Panc1 (cell line): ENCODE results near the gene FRMPD4. TPM values are rescaled to one million over a fixed set of nuclear protein-coding genes. Genes with fewer than 3 reads are reported as not detected.

Source experiments
- ATAC-seq: fragments of 200-7000 bp; cut with Tn5 transposase; 2 replicates; pipeline ENCODE4 v1.9.1; 2020; ENCODE audit warnings: mild to moderate bottlenecking, moderate library complexity
- BruUV-seq: library from RNA; stranded (reverse); fragments of 400-500 nt; replicated peaks from 2 replicates; lab custom pipeline; 2021; lab: Mats Ljungman, UMichigan
- CTCF ChIA-PET: fragments of 300-600 bp; sonication (Branson Sonifier 250); formaldehyde crosslinking; loops from one replicate; lab custom pipeline; 2022; ENCODE audit warnings: antibody characterized with exemption; lab: Charles Lee
- POLR2A ChIA-PET: fragments of 300-600 bp; sonication (Branson Sonifier 250); formaldehyde crosslinking; loops from one replicate; lab custom pipeline; 2022; ENCODE audit warnings: antibody characterized with exemption; lab: Charles Lee
- DNase-seq: peaks from one replicate; pipeline ENCODE4 v3.0.0-alpha.2; 2010; ENCODE audit warnings: low read depth, low spot score
- H3K27ac ChIP-seq: 2 replicates; pipeline ENCODE4 v1.5.1; 2011; ENCODE audit warnings: mild to moderate bottlenecking, low read length, inconsistent platforms
- H3K27me3 ChIP-seq: fragments of 200-500 bp; sonication (Bioruptor generic); 2 replicates; pipeline ENCODE4 v1.6.0; 2014; ENCODE audit warnings: low read length, inconsistent platforms; ENCODE audit not compliant: control insufficient read depth, insufficient read depth
- H3K36me3 ChIP-seq: fragments of 200-500 bp; sonication (Bioruptor generic); 2 replicates; pipeline ENCODE4 v1.5.1; 2014; ENCODE audit warnings: inconsistent platforms, mild to moderate bottlenecking, low read length, moderate library complexity; ENCODE audit not compliant: control insufficient read depth, insufficient read depth
- H3K4me1 ChIP-seq: 2 replicates; pipeline ENCODE4 v1.5.1; 2011; ENCODE audit warnings: inconsistent platforms, mild to moderate bottlenecking, low read length, moderate library complexity; ENCODE audit not compliant: control insufficient read depth, insufficient read depth
- H3K4me3 ChIP-seq, 2 experiments: 2 replicates each; pipeline ENCODE4 v1.5.1; 2011 to 2012; ENCODE audit warnings: low read depth in 2 of 2, low read length in 2 of 2, mild to moderate bottlenecking in 2 of 2, inconsistent platforms in 1 of 2, moderate library complexity in 1 of 2
- H3K9me3 ChIP-seq: fragments of 200-500 bp; sonication (Bioruptor generic); 2 replicates; pipeline ENCODE4 v1.5.1; 2014; ENCODE audit warnings: low read depth, mild to moderate bottlenecking, inconsistent platforms, low read length, moderate library complexity; ENCODE audit not compliant: control insufficient read depth, insufficient read depth
- CTCF ChIP-seq: fragments of 450-650 bp; IDR thresholded peaks from 2 replicates; pipeline ENCODE4 v1.5.1; 2017; ENCODE audit warnings: mild to moderate bottlenecking
- POLR2AphosphoS5 ChIP-seq: IDR thresholded peaks from 2 replicates; pipeline ENCODE4 v1.6.1; 2012; ENCODE audit warnings: mild to moderate bottlenecking, low read depth, low read length, moderate library complexity
- SIN3A ChIP-seq: IDR thresholded peaks from 2 replicates; pipeline ENCODE4 v1.6.1; 2012; ENCODE audit warnings: low read depth, mild to moderate bottlenecking, low read length, moderate library complexity, borderline replicate concordance; ENCODE audit not compliant: insufficient read depth
- TCF7L2 ChIP-seq: IDR thresholded peaks from 2 replicates; pipeline ENCODE4 v1.6.1; 2011; ENCODE audit warnings: mild to moderate bottlenecking, low read depth, low read length, inconsistent platforms
- in situ Hi-C: cut with HindIII; loops from 2 replicates; pipeline ENCODE4 v1.10.0; 2016; ENCODE audit warnings: low sequenced_read_pairs, low pct_unique_long_range_greater_than_20kb
- intact Hi-C: fragments of 100-400 bp; cut with micrococcal nuclease; formaldehyde crosslinking; loops from one replicate; pipeline ENCODE4 v1.10.0; 2022; ENCODE audit not compliant: unreplicated experiment
- total RNA-seq: library from RNA; stranded (reverse); gene quantifications from one replicate; pipeline ENCODE4 v1.2.1, GENCODE V29; 2021; ENCODE audit not compliant: unreplicated experiment
- TF ChIP-seq, protein P1 (sequence below), 2 experiments: IDR thresholded peaks; 2 replicates each; pipeline ENCODE4 v1.6.1; 2011 to 2012; ENCODE audit warnings: low read depth in 2 of 2, control low read depth in 1 of 2, low read length in 1 of 2, mild to moderate bottlenecking in 1 of 2, moderate library complexity in 1 of 2; ENCODE audit not compliant: insufficient read depth in 1 of 2

Gene FRMPD4
- total RNA-seq, 1 experiment from 2014 or later, result not detected

- Histone ChIP-seq H3K4me3 (no peak overlapping the region), H3K27ac (no peak overlapping the region), H3K4me1 (no peaks in the 10 kb centered on the region), H3K36me3 (no peaks in the 10 kb centered on the region), H3K27me3 (no peaks in the 10 kb centered on the region), H3K9me3 (no peaks in the 10 kb centered on the region)
- intact Hi-C loops (no loop called here), in situ Hi-C loops (no loop called here)
- no TSS peak for BruUV-seq
- DNase-seq (no peak), ATAC-seq (no peak)
- TF ChIP-seq TCF7L2 (no peak), SIN3A (no peak), CTCF (no peak), POLR2AphosphoS5 (no peak)
- TF ChIP-seq, protein P1, sequence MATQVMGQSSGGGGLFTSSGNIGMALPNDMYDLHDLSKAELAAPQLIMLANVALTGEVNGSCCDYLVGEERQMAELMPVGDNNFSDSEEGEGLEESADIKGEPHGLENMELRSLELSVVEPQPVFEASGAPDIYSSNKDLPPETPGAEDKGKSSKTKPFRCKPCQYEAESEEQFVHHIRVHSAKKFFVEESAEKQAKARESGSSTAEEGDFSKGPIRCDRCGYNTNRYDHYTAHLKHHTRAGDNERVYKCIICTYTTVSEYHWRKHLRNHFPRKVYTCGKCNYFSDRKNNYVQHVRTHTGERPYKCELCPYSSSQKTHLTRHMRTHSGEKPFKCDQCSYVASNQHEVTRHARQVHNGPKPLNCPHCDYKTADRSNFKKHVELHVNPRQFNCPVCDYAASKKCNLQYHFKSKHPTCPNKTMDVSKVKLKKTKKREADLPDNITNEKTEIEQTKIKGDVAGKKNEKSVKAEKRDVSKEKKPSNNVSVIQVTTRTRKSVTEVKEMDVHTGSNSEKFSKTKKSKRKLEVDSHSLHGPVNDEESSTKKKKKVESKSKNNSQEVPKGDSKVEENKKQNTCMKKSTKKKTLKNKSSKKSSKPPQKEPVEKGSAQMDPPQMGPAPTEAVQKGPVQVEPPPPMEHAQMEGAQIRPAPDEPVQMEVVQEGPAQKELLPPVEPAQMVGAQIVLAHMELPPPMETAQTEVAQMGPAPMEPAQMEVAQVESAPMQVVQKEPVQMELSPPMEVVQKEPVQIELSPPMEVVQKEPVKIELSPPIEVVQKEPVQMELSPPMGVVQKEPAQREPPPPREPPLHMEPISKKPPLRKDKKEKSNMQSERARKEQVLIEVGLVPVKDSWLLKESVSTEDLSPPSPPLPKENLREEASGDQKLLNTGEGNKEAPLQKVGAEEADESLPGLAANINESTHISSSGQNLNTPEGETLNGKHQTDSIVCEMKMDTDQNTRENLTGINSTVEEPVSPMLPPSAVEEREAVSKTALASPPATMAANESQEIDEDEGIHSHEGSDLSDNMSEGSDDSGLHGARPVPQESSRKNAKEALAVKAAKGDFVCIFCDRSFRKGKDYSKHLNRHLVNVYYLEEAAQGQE (IDR thresholded peaks at IDR 0.05; ENCODE audit: insufficient read depth in 1 of 2, low read depth in 2 of 2, low read length in 1 of 2), result no peak
- POLR2A ChIA-PET, result no interaction called here
- CTCF ChIA-PET, result no interaction called here
Observed at GRCh38 chrX:12223650-12224049, 85.4 kb downstream of the FRMPD4 start.

GRCh38 chrX:12225107-12225506, 86.8 kb downstream of the FRMPD4 start:
- Histone ChIP-seq H3K4me3 (no peak overlapping the region), H3K9me3 (no peaks in the 10 kb centered on the region), H3K36me3 (no peaks in the 10 kb centered on the region), H3K27me3 (no peaks in the 10 kb centered on the region), H3K27ac (no peak overlapping the region), H3K4me1 (no peaks in the 10 kb centered on the region)
- ATAC-seq (no peak), DNase-seq (no peak)
- intact Hi-C loops, result no loop called here
- TF ChIP-seq SIN3A, result no peak
- TF ChIP-seq, protein P1 (IDR thresholded peaks at IDR 0.05; ENCODE audit: insufficient read depth in 1 of 2, low read depth in 2 of 2, low read length in 1 of 2), result no peak
- TF ChIP-seq CTCF, result no peak
- no peak for TF ChIP-seq POLR2AphosphoS5
- TF ChIP-seq TCF7L2, result no peak
- in situ Hi-C loops, result no loop called here
- ChIA-PET POLR2A (no interaction called here), CTCF (no interaction called here)
- BruUV-seq, result no TSS peak
